Stimulated activated CD8-positive, alpha-beta memory T cell treated with anti-CD3 and anti-CD28 coated beads, Interleukin-12 subunit alpha, Interleukin-12 subunit beta, amount 100 ng/mL, for 1 hour (primary cell): Measurements from ENCODE around the gene TCAP.
"Not testable (repeated sequence)": the region's sequence is repeated elsewhere in the genome, so short reads cannot be mapped to it uniquely, and the experiment has no call there.

Source experiments
- DNase-seq: peaks from one replicate; pipeline ENCODE4 v3.0.0-alpha.2; 2020; ENCODE audit warnings: low read depth

TCAP gene

GRCh38 chr17:39684369-39685192, 19.4 kb downstream of the TCAP start:
- DNase-seq: no peak

GRCh38 chr17:39687101-39687545, 22.0 kb downstream of the TCAP start:
- DNase-seq: no peak

GRCh38 chr17:39687546-39688474, 22.7 kb downstream of the TCAP start, which contains the start of gene PGAP3:
Gene PGAP3 (minus strand): TSS chr17:39688057. CDS start chr17:39688014, 43 bp downstream.
- DNase-seq: peak; percentile 73

GRCh38 chr17:39688475-39688835, 23.3 kb downstream of the TCAP start:
- no peak for DNase-seq

GRCh38 chr17:39688945-39689344, 23.8 kb downstream of the TCAP start:
- no peak for DNase-seq

- no peak for DNase-seq
Observed at GRCh38 chr17:39694593-39694992, 29.4 kb downstream of the TCAP start.

- DNase-seq: no peak
Observed at GRCh38 chr17:39695089-39695474, 29.9 kb downstream of the TCAP start.

GRCh38 chr17:39696731-39697130, 31.6 kb downstream of the TCAP start:
- DNase-seq: no peak

- DNase-seq: no peak
Observed at GRCh38 chr17:39697961-39698360, 32.8 kb downstream of the TCAP start.

- not testable (repeated sequence) for DNase-seq
Observed at GRCh38 chr17:39699157-39699817, 34.1 kb downstream of the TCAP start.

GRCh38 chr17:39699818-39700147, 34.6 kb downstream of the TCAP start, which contains the start of gene ERBB2:
Gene ERBB2 (plus strand): TSS chr17:39700064. CDS start chr17:39700239, 175 bp downstream.
- no peak for DNase-seq

GRCh38 chr17:39700148-39700987, 35.2 kb downstream of the TCAP start:
- no peak for DNase-seq

GRCh38 chr17:39701012-39701783, 36.0 kb downstream of the TCAP start:
- DNase-seq: no peak

- DNase-seq: no peak
Observed at GRCh38 chr17:39701784-39702422, 36.8 kb downstream of the TCAP start.

- DNase-seq: no peak
Observed at GRCh38 chr17:39702901-39703893, 38.0 kb downstream of the TCAP start.

GRCh38 chr17:39703913-39704312, 38.8 kb downstream of the TCAP start:
- no peak for DNase-seq

- DNase-seq: no peak
Observed at GRCh38 chr17:39704821-39705551, 39.8 kb downstream of the TCAP start.

- no peak for DNase-seq
Observed at GRCh38 chr17:39705786-39706348, 40.7 kb downstream of the TCAP start.
